ENCODE measurements around the gene BICDL2.

The BICDL2 gene

DNA sequence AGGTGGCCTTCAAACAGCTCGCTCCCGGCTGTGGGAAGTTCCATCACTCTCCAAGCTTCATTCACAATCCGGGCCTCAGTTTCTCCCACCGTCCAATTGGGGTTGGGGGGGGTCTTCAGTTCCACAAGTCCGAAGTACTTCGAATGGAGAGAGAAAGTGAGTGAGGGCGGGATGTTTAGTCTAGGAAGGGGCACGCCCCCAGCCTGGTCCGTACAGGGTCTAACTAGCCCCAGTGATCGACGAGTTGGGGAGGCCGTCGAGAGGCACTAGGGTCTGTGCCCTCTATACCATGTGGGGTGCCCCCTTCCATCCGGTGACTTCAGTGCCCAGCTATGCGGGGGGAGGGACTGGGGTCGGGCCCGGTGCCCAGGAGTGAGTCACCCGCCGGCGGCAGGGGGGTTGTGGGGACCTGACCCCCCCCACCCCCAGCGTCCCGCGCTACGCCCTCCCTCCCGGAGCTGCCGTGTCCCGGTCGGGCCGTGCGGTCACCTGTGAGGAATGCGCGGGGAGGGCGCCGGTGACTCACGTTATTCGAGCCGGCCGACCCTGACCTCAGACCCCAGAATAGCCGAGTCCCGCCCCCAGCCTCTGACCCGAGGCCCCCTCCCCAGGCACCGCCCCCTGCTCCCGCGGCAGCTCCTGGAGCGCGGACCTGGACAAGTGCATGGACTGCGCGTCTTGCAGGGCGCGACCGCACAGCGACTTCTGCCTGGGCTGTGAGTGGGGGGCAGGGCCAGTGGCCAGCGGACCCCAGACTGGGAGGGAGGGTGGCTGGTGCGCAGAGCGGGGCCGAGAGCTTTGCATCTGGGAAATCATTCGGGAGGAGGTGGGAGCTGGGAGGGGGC lies 15.9 kb downstream of the BICDL2 start:
- Histone ChIP-seq H3K4me3 (peak overlapping the region; percentile 97), H3K27ac (peak overlapping the region; percentile 96 to 100)
- no peak for TF ChIP-seq CTCF (IDR thresholded peaks at IDR 0.05)
- DNase-seq (ENCODE audit: low spot score): peak; percentile 94

DNA sequence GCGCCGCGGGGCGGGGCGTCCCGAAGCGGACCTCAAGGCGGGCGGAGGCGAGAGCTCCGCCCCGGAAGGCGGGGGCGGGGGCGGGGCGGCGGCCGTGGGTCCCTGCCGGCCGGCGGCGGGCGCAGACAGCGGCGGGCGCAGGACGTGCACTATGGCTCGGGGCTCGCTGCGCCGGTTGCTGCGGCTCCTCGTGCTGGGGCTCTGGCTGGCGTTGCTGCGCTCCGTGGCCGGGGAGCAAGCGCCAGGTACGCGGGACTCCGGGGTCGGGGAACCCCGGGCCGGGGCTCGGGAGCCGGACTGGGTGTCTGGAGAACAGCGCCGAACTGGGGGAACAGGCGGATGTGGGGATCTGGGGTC lies 16.5 kb downstream of the BICDL2 start, which contains the start of gene TNFRSF12A:
Gene TNFRSF12A (plus strand): TSS at position 122 of the 357 bp plus-strand sequence. CDS start 30 bp downstream, at position 152.
- no peak for TF ChIP-seq CTCF (IDR thresholded peaks at IDR 0.05)
- Histone ChIP-seq H3K27ac (peak within 1 kb of the TSS; percentile 96 to 100), H3K4me3 (peak within 1 kb of the TSS; percentile 97)
- peak; percentile 88 for DNase-seq (ENCODE audit: low spot score)

DNA sequence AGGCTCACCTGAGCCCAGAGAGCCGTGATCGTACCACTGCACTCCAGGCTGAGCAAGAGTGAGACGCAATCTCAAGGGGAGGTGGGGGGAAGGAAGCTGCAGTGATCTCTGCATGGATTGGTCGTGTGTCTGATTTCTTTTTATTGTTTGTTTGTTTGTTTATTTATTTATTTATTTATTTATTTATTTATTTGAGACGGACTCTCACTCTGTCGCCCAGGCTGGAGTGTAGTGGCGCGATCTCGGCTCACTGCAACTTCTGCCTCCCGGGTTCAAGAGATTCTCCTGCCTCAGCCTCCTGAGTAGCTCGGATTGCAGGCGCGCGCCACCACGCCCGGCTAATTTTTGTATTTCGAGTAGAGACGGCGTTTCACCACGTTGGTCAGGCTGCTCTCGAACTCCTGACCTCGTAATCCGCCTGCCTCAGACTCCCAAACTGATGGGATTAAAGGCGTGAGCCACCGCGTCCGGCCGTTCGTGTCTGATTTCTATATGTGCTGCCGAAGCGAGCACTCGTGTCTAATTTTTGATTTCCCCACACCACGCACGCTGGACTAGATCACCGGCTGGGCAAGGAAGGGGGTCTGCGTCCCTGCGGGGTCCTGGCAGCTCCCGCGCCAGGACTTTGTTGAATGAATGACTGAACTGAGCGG lies 17.0 kb downstream of the BICDL2 start:
- Histone ChIP-seq H3K4me3 (peak overlapping the region; percentile 97), H3K27ac (peak overlapping the region; percentile 96 to 100)
- no peak for DNase-seq (ENCODE audit: low spot score)
- no peak for TF ChIP-seq CTCF (IDR thresholded peaks at IDR 0.05)

GRCh38 chr16:3017794-3018506 lies 18.8 kb downstream of the BICDL2 start, which contains the start of gene CLDN6:
TSS of gene CLDN6 (minus strand) at chr16:3018183. CDS start at chr16:3016021, 2,162 bp downstream.
- no peak for TF ChIP-seq CTCF (IDR thresholded peaks at IDR 0.05)
- no peak for DNase-seq (ENCODE audit: low spot score)
- H3K4me3 ChIP-seq: no peak within 1 kb of the TSS
- H3K27ac ChIP-seq: no peak within 1 kb of the TSS

- no peak for TF ChIP-seq CTCF (IDR thresholded peaks at IDR 0.05)
- no peak overlapping the region for H3K4me3 ChIP-seq
- no peak for DNase-seq (ENCODE audit: low spot score)
- H3K27ac ChIP-seq: no peak overlapping the region
Measured at GRCh38 chr16:3017344-3017743, 19.4 kb downstream of the BICDL2 start.

DNA sequence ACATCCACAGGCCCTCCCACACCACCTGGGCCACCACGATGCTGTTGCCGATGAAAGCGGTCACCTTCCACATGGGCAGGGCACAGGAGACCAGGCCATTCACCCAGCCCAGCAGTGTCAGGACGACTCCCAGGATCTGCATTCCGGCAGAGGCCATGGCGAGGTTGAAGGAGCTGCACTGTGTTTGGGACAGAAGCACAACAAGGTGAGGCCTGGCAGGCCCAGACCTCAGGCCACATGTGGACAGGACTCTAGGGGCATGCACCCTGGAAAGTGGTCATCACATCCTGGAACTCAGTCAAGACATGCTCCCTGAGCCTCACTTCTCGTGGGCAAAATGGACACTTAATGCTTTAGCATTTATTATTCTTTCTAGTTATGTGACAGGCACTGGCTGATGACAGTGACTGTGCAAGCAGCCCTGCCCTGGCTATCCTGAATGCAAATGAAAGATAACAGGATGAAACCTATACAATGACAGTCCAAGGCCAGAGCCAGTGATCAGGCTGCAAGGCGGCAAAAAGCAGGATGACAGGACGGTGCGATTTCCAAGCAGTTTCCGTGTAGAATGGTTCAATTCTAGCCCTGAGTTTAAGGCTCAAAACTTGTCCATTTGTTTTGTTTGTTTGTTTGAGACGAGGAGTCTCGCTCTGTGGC lies 20.8 kb downstream of the BICDL2 start:
- H3K4me3 ChIP-seq: no peak overlapping the region
- no peak for DNase-seq (ENCODE audit: low spot score)
- no peak overlapping the region for H3K27ac ChIP-seq
- TF ChIP-seq CTCF (IDR thresholded peaks at IDR 0.05): no peak

Measured in coronary artery (tissue), 2 donors.